ENCODE data around the gene LRWD1.

GRCh38 chr7:102473271-102473991 lies 8.6 kb downstream of the LRWD1 start:
- TF ChIP-seq CTCF (IDR thresholded peaks at IDR 0.05): no peak
- no peak for TF ChIP-seq POLR2A (IDR thresholded peaks at IDR 0.05)

Measured in thyroid gland (tissue), 4 donors.